Measurements from ENCODE around the gene ZC2HC1B.

The ZC2HC1B gene

DNA sequence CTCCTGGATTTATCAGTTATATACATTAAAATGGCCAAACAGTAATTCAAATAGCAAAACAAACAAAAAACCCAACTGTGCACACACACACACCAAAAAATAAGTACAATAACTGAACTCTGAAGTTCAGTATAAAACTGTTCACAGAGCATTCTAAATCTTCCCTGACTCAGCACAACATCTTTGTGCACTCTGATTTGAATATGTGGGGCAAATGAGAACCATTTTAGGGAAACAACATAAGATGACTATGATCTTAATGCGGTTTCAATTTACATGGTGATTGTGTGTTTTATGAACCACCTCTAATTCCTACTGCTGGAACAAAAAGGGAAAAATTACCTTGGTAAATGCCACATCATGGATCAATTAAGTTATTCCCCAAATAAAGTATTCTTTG lies 102.0 kb downstream of the ZC2HC1B start:
- no peak overlapping the region for H3K9ac ChIP-seq
- no peaks in the 10 kb centered on the region for H3K79me2 ChIP-seq
- H3K4me2 ChIP-seq (ENCODE audit: low read length), result no peak overlapping the region
- H3K27me3 ChIP-seq (ENCODE audit: control insufficient read depth, insufficient read depth, low read length), result no peaks in the 10 kb centered on the region
- TF ChIP-seq, protein P1, sequence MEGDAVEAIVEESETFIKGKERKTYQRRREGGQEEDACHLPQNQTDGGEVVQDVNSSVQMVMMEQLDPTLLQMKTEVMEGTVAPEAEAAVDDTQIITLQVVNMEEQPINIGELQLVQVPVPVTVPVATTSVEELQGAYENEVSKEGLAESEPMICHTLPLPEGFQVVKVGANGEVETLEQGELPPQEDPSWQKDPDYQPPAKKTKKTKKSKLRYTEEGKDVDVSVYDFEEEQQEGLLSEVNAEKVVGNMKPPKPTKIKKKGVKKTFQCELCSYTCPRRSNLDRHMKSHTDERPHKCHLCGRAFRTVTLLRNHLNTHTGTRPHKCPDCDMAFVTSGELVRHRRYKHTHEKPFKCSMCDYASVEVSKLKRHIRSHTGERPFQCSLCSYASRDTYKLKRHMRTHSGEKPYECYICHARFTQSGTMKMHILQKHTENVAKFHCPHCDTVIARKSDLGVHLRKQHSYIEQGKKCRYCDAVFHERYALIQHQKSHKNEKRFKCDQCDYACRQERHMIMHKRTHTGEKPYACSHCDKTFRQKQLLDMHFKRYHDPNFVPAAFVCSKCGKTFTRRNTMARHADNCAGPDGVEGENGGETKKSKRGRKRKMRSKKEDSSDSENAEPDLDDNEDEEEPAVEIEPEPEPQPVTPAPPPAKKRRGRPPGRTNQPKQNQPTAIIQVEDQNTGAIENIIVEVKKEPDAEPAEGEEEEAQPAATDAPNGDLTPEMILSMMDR (IDR thresholded peaks at IDR 0.05), result no peak
- no peak overlapping the region for H2AFZ ChIP-seq
- no peaks in the 10 kb centered on the region for H3K4me1 ChIP-seq
- no peak overlapping the region for H3K27ac ChIP-seq
- H3K4me3 ChIP-seq (ENCODE audit: low read depth, low read length), result no peak overlapping the region
- no peaks in the 10 kb centered on the region for H3K9me3 ChIP-seq (ENCODE audit: control insufficient read depth, low read length)
- H3K36me3 ChIP-seq (ENCODE audit: control insufficient read depth, insufficient read depth, low read length), result no peaks in the 10 kb centered on the region

DNA sequence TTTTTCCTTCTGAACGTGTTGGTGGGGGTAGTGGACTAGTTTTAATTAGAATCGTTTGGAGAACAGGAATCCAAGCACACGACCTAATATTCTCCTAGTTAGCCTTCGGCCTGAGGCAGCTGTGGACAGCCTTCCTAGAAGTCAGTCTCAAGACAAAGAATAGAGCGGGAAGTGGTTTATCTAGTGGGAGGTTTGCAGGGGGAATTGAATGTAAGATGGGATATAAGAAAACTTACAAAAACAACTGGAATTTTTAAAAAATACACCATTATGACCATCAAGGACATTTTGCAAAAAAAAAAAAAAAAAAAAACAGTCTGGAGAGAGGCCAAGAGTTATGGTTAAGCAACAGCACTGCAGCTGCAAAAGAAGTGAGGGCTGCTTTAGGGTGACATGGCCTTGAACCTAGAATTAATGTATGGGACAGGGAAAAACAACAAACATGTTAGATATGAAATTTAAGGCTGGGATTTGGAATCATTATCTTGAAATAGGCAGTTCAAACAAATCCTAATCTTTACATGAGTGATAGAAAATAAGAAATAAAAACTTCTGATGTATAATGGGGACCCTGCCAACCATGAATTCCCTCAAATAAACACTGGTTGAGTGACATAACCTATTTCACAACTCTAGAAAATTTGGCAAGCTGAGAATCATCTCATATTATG lies 103.6 kb downstream of the ZC2HC1B start:
- H3K36me3 ChIP-seq (ENCODE audit: control insufficient read depth, insufficient read depth, low read length), result no peaks in the 10 kb centered on the region
- H3K9me3 ChIP-seq (ENCODE audit: control insufficient read depth, low read length), result no peaks in the 10 kb centered on the region
- H3K27me3 ChIP-seq (ENCODE audit: control insufficient read depth, insufficient read depth, low read length), result no peaks in the 10 kb centered on the region
- no peak overlapping the region for H3K27ac ChIP-seq
- no peaks in the 10 kb centered on the region for H3K4me1 ChIP-seq
- H3K4me2 ChIP-seq (ENCODE audit: low read length), result no peak overlapping the region
- TF ChIP-seq, protein P1 (IDR thresholded peaks at IDR 0.05), result no peak
- H3K9ac ChIP-seq, result no peak overlapping the region
- H2AFZ ChIP-seq, result no peak overlapping the region
- H3K79me2 ChIP-seq, result no peaks in the 10 kb centered on the region
- no peak overlapping the region for H3K4me3 ChIP-seq (ENCODE audit: low read depth, low read length)

DNA sequence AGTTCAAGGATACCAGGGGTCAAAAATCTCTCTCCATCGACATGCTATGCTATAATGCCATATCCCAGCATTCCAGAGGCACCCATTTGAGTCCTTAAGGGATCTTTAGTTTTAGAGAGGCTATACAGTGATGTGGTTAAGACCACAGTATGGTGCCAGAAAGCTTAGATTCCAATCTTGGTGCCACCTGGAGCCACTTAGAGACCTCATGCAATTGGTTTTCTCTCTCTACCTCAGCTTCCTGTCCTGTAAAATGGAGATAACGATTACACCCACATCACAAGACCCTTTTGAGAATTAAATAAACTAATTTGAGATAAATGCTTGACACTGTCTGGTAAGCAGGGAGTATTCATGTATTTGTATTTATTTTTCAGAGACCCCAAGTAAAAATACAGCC lies 104.8 kb downstream of the ZC2HC1B start:
- Histone ChIP-seq H3K36me3 (ENCODE audit: control insufficient read depth, insufficient read depth, low read length) (no peaks in the 10 kb centered on the region), H2AFZ (no peak overlapping the region), H3K79me2 (no peaks in the 10 kb centered on the region), H3K4me3 (ENCODE audit: low read depth, low read length) (no peak overlapping the region), H3K9ac (no peak overlapping the region), H3K27ac (no peak overlapping the region), H3K4me2 (ENCODE audit: low read length) (no peak overlapping the region), H3K27me3 (ENCODE audit: control insufficient read depth, insufficient read depth, low read length) (no peaks in the 10 kb centered on the region), H3K4me1 (no peaks in the 10 kb centered on the region), H3K9me3 (ENCODE audit: control insufficient read depth, low read length) (no peaks in the 10 kb centered on the region)
- TF ChIP-seq, protein P1 (IDR thresholded peaks at IDR 0.05), result no peak

DNA sequence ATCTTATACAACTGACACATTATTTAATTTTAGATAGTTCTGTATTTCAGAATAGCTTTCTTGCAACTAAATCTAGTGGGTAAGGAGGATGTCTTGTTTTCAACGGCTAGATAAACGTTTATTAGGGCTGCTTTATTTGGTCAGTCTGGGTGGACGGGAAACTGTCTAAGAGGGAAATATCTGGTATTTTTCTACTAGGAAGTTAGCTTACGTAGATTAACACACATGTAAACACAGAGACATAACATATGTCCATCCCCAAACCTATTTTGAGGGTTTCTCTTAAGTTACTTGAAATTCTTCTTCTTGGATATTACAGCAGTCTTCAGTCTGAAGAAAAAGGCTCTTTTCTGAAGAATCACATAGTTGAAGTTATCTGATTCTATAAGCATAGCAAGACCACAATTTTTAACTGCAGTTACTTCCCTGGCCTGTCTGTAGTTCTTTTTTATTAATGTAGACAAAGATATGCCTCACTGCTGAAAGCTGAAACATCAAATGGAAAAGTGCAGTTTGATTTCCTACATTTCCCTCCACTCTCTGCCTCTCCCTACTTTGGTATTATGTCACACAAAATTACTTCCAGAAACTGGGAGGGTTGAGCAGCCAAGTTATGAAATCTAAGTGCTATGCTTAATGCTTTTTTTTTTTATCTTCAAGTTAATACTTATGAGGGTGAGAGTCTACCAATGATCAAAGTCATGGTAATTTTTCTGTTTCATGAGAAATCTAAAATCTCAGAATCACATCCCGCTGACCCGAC lies 106.4 kb downstream of the ZC2HC1B start:
- H3K27me3 ChIP-seq (ENCODE audit: control insufficient read depth, insufficient read depth, low read length), result no peaks in the 10 kb centered on the region
- H3K4me3 ChIP-seq (ENCODE audit: low read depth, low read length), result no peak overlapping the region
- H3K79me2 ChIP-seq, result no peaks in the 10 kb centered on the region
- H3K27ac ChIP-seq, result no peak overlapping the region
- H3K4me1 ChIP-seq, result no peaks in the 10 kb centered on the region
- H3K9me3 ChIP-seq (ENCODE audit: control insufficient read depth, low read length), result no peaks in the 10 kb centered on the region
- TF ChIP-seq, protein P1 (IDR thresholded peaks at IDR 0.05), result no peak
- no peak overlapping the region for H3K4me2 ChIP-seq (ENCODE audit: low read length)
- no peaks in the 10 kb centered on the region for H3K36me3 ChIP-seq (ENCODE audit: control insufficient read depth, insufficient read depth, low read length)
- no peak overlapping the region for H3K9ac ChIP-seq
- H2AFZ ChIP-seq, result no peak overlapping the region
